Measurements from ENCODE around the gene APOM. TPM values are rescaled to one million over a fixed set of nuclear protein-coding genes. Genes with fewer than 3 reads are reported as not detected.

APOM gene
- total and polyA plus RNA-seq, 4 donors: 89.8 to 587 (median 173) TPM

GRCh38 chr6:31633447-31633846 is 22.2 kb upstream of the APOM start:
- Histone ChIP-seq H3K9ac (ENCODE audit: low read depth in 1 of 2, low read length in 2 of 2) (no peak overlapping the region), H3K27ac (ENCODE audit: low read depth in 1 of 2, low read length in 2 of 2) (no peak overlapping the region), H3K4me1 (ENCODE audit: control insufficient read depth in 4 of 4, insufficient read depth in 4 of 4, low read length in 3 of 4) (peaks cover 2 to 23% (median 17%) of the 10 kb centered on the region in 4 donors), H3K27me3 (ENCODE audit: control insufficient read depth in 4 of 4, insufficient read depth in 4 of 4, low read length in 3 of 4) (no peaks in the 10 kb centered on the region), H3K4me3 (ENCODE audit: low read depth in 1 of 3, low read length in 3 of 3) (no peak overlapping the region), H3K9me3 (ENCODE audit: control insufficient read depth in 4 of 4, low read length in 3 of 4) (no peaks in the 10 kb centered on the region), H3K36me3 (ENCODE audit: control insufficient read depth in 4 of 4, insufficient read depth in 3 of 4, low read depth in 1 of 4, low read length in 3 of 4) (peaks cover 43 to 85% (median 53%) of the 10 kb centered on the region in 4 donors)
- 95% methylated on average over 7 of the region's 7 CpGs for WGBS
- DNase-seq (ENCODE audit: low spot score): no peak
- TF ChIP-seq FOXA1 (IDR thresholded peaks at IDR 0.05): no peak
- TF ChIP-seq HNF4A (conservative IDR thresholded peaks at IDR 0.05): no peak
- TF ChIP-seq SP1 (IDR thresholded peaks at IDR 0.05): no peak
- no peak for TF ChIP-seq ZBTB33 (IDR thresholded peaks at IDR 0.05)
- TF ChIP-seq NR2F2 (IDR thresholded peaks at IDR 0.05): no peak
- TF ChIP-seq, protein P1, sequence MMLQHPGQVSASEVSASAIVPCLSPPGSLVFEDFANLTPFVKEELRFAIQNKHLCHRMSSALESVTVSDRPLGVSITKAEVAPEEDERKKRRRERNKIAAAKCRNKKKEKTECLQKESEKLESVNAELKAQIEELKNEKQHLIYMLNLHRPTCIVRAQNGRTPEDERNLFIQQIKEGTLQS (IDR thresholded peaks at IDR 0.05): no peak
- TF ChIP-seq MAX (IDR thresholded peaks at IDR 0.05): no peak
- TF ChIP-seq, protein P2, sequence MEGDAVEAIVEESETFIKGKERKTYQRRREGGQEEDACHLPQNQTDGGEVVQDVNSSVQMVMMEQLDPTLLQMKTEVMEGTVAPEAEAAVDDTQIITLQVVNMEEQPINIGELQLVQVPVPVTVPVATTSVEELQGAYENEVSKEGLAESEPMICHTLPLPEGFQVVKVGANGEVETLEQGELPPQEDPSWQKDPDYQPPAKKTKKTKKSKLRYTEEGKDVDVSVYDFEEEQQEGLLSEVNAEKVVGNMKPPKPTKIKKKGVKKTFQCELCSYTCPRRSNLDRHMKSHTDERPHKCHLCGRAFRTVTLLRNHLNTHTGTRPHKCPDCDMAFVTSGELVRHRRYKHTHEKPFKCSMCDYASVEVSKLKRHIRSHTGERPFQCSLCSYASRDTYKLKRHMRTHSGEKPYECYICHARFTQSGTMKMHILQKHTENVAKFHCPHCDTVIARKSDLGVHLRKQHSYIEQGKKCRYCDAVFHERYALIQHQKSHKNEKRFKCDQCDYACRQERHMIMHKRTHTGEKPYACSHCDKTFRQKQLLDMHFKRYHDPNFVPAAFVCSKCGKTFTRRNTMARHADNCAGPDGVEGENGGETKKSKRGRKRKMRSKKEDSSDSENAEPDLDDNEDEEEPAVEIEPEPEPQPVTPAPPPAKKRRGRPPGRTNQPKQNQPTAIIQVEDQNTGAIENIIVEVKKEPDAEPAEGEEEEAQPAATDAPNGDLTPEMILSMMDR (IDR thresholded peaks at IDR 0.05; ENCODE audit: low read depth, low read length, missing input control): no peak
- no peak for TF ChIP-seq FOXA2 (IDR thresholded peaks at IDR 0.05)
- no peak for TF ChIP-seq TAF1 (conservative IDR thresholded peaks at IDR 0.05)
- no peak for TF ChIP-seq RXRA (IDR thresholded peaks at IDR 0.05)
- TF ChIP-seq JUND (IDR thresholded peaks at IDR 0.05): no peak
- TF ChIP-seq HNF4G (IDR thresholded peaks at IDR 0.05): no peak
- no peak for TF ChIP-seq RAD21 (IDR thresholded peaks at IDR 0.05)
- no peak for TF ChIP-seq YY1 (IDR thresholded peaks at IDR 0.05)
- TF ChIP-seq, protein P3, sequence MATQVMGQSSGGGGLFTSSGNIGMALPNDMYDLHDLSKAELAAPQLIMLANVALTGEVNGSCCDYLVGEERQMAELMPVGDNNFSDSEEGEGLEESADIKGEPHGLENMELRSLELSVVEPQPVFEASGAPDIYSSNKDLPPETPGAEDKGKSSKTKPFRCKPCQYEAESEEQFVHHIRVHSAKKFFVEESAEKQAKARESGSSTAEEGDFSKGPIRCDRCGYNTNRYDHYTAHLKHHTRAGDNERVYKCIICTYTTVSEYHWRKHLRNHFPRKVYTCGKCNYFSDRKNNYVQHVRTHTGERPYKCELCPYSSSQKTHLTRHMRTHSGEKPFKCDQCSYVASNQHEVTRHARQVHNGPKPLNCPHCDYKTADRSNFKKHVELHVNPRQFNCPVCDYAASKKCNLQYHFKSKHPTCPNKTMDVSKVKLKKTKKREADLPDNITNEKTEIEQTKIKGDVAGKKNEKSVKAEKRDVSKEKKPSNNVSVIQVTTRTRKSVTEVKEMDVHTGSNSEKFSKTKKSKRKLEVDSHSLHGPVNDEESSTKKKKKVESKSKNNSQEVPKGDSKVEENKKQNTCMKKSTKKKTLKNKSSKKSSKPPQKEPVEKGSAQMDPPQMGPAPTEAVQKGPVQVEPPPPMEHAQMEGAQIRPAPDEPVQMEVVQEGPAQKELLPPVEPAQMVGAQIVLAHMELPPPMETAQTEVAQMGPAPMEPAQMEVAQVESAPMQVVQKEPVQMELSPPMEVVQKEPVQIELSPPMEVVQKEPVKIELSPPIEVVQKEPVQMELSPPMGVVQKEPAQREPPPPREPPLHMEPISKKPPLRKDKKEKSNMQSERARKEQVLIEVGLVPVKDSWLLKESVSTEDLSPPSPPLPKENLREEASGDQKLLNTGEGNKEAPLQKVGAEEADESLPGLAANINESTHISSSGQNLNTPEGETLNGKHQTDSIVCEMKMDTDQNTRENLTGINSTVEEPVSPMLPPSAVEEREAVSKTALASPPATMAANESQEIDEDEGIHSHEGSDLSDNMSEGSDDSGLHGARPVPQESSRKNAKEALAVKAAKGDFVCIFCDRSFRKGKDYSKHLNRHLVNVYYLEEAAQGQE (IDR thresholded peaks at IDR 0.05): no peak
- no peak for TF ChIP-seq GABPA (IDR thresholded peaks at IDR 0.05 in 1 of 2, conservative IDR thresholded peaks at IDR 0.05 in 1 of 2)
- no peak for TF ChIP-seq EGR1 (IDR thresholded peaks at IDR 0.05; ENCODE audit: low read depth in 2 of 2)

Measured in liver (tissue), 9 donors.